Tibial artery (tissue), 4 donors: ENCODE data around the gene FGF14.

Experiments used
- DNase-seq, 2 donors: peaks; one replicate each; pipeline ENCODE4 v3.0.0-alpha.2; 2019
- H3K27ac ChIP-seq, 2 donors: fragments of 200-600 bp; sonication (generic) in 1 of 2; 1 replicate in 1 of 2; 2 replicates in 1 of 2; pipeline ENCODE4 v1.5.1; 2018 to 2019; ENCODE audit warnings: mild to moderate bottlenecking in 1 of 2
- H3K27me3 ChIP-seq, 2 donors: fragments of 200-600 bp; sonication (generic) in 1 of 2; one replicate each; pipeline versions ENCODE4 v1.5.1 to v1.6.0; 2016 to 2019
- H3K36me3 ChIP-seq, 3 donors: fragments of 200-600 bp; sonication (generic) in 2 of 3; one replicate each; pipeline ENCODE4 v1.5.1; 2016 to 2019; ENCODE audit warnings: mild to moderate bottlenecking in 2 of 3
- H3K4me1 ChIP-seq, 4 donors: fragments of 200-600 bp; sonication (generic) in 2 of 4; 1 replicate in 3 of 4; 2 replicates in 1 of 4; pipeline ENCODE4 v1.5.1; 2016 to 2019
- H3K4me3 ChIP-seq, 2 donors: fragments of 200-600 bp; sonication (generic) in 1 of 2; 1 replicate in 1 of 2; 2 replicates in 1 of 2; pipeline ENCODE4 v1.5.1; 2018 to 2019; ENCODE audit warnings: mild to moderate bottlenecking in 2 of 2
- H3K9me3 ChIP-seq, 3 donors: fragments of 200-600 bp; sonication (generic) in 1 of 3; one replicate each; pipeline ENCODE4 v1.5.1; 2016 to 2019
- CTCF ChIP-seq, 2 experiments: fragments of 200-600 bp in 1 of 2; fragments of 450-650 bp in 1 of 2; IDR thresholded peaks; one replicate each; pipeline ENCODE4 v1.5.1; 2017 to 2019; ENCODE audit warnings: antibody characterized with exemption in 2 of 2, mild to moderate bottlenecking in 1 of 2, moderate library complexity in 1 of 2
- intact Hi-C: fragments of 100-400 bp; cut with DNase I; formaldehyde crosslinking; loops from one replicate; pipeline ENCODE4 v1.15.0; 2023; ENCODE audit warnings: low total_unique reads

FGF14 gene

DNA sequence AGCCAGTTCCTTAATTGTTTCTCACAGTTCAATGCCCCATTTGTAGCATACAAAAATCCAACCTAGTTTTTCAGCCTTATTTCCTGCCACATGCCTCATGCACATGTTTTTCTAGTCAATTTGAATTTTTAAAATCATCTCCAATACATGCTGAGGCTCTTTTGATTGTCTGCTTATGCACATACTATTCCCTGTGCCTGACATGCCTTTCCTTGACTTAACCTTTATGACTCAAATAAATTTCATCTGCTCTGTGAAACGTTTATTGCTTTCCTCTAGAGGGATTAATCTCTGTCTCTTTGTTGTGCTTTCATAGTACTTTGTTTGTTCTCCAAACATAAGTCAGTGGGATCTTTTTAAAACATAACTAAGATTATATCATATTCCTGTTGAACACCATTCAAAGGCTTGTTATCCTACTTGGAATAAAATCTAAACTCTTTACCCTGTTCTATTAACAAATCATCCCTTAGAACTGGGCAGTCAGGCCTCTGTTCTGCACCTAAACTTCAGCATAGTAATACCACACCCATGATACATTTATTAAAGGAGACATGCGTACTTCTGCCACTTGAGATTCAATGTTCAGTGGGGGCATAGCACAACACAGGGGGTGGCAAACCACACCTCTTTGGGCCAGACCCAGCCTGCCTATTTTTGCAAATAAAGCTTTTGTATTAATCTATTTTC lies 346.6 kb downstream of the FGF14 start:
- H3K27me3 ChIP-seq: no peaks in the 10 kb centered on the region
- no peaks in the 10 kb centered on the region for H3K4me1 ChIP-seq
- no peak for DNase-seq
- no peaks in the 10 kb centered on the region for H3K36me3 ChIP-seq
- intact Hi-C loops: no loop called here
- no peak overlapping the region for H3K4me3 ChIP-seq
- H3K27ac ChIP-seq: no peak overlapping the region
- TF ChIP-seq CTCF (IDR thresholded peaks at IDR 0.05): no peak
- H3K9me3 ChIP-seq: peaks cover 0 to 28% (median 14%) of the 10 kb centered on the region in 3 donors

DNA sequence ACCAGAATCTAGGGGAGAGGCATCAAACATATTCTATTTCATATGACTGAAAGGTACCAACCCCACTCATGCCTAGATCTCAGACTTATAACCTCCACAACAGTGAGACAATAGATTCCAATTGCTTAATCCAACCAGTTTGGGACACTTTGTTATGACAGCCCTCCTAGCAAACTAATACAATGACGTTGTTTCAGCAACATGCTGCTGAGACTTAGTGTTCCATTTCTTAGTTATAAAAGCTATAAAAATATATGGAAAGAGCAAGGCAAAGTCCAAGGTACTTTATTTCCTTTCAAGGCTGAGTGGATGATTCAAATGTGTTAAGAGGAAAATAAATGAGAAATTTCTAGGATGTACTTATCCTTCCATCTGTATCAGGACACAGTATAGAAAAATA lies 352.0 kb downstream of the FGF14 start:
- TF ChIP-seq CTCF (IDR thresholded peaks at IDR 0.05): no peak
- Histone ChIP-seq H3K27ac (no peak overlapping the region), H3K4me3 (no peak overlapping the region), H3K9me3 (peaks cover 0 to 28% (median 14%) of the 10 kb centered on the region in 3 donors), H3K27me3 (no peaks in the 10 kb centered on the region), H3K4me1 (no peaks in the 10 kb centered on the region), H3K36me3 (no peaks in the 10 kb centered on the region)
- intact Hi-C loops: no loop called here
- no peak for DNase-seq

- no peak for TF ChIP-seq CTCF (IDR thresholded peaks at IDR 0.05)
- H3K27ac ChIP-seq: no peak overlapping the region
- H3K36me3 ChIP-seq: no peaks in the 10 kb centered on the region
- intact Hi-C loops: no loop called here
- no peak for DNase-seq
- peaks cover 0 to 1% (median 0%) of the 10 kb centered on the region in 3 donors for H3K9me3 ChIP-seq
- no peak overlapping the region for H3K4me3 ChIP-seq
- no peaks in the 10 kb centered on the region for H3K27me3 ChIP-seq
- no peaks in the 10 kb centered on the region for H3K4me1 ChIP-seq
Observed at GRCh38 chr13:102045731-102046130, 356.1 kb downstream of the FGF14 start.

DNA sequence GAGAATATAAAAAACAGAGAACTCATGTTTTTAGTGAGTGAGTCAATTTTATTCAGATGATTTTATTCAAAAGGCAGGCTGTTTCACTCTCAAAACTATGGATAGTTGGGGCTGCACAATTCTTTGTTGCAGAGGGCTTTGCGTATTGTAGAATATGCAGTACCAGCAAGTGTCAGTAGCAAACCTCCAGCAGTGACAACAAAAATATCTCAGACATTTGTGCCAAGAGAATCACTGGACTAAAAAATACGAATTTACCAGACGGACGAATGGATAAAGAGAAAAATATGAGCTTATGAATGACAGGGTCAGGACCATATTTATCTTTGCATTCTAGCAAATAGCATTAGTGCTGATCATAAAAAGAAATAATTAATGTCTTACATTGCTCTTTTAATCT lies 359.1 kb downstream of the FGF14 start:
- H3K4me1 ChIP-seq: no peaks in the 10 kb centered on the region
- DNase-seq: no peak
- H3K4me3 ChIP-seq: no peak overlapping the region
- H3K9me3 ChIP-seq: no peaks in the 10 kb centered on the region
- intact Hi-C loops: no loop called here
- no peaks in the 10 kb centered on the region for H3K27me3 ChIP-seq
- TF ChIP-seq CTCF (IDR thresholded peaks at IDR 0.05): no peak
- H3K36me3 ChIP-seq: no peaks in the 10 kb centered on the region
- H3K27ac ChIP-seq: no peak overlapping the region

DNA sequence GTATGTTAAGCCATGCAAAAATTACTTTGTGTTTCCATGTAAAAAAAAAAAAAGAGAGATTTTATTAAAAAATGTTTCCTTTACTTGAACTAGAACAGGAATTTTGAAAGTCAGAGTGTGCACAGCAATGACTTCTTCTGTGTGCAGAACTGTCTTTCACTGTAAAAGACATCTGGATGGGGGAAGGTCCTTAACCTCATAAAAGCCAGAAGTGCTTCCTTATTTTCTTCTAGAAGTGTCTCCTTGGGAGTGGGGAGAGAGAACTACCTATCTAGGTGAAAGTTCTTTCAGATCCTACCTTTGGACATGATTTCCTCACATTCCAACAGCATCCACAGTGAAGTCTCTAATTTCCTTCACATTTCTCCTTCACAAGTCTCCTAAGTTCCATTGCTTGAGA lies 360.3 kb downstream of the FGF14 start:
- H3K36me3 ChIP-seq: no peaks in the 10 kb centered on the region
- H3K4me3 ChIP-seq: no peak overlapping the region
- no peak for TF ChIP-seq CTCF (IDR thresholded peaks at IDR 0.05)
- no peak for DNase-seq
- H3K27me3 ChIP-seq: no peaks in the 10 kb centered on the region
- no peak overlapping the region for H3K27ac ChIP-seq
- no peaks in the 10 kb centered on the region for H3K9me3 ChIP-seq
- no peaks in the 10 kb centered on the region for H3K4me1 ChIP-seq
- intact Hi-C loops: no loop called here

DNA sequence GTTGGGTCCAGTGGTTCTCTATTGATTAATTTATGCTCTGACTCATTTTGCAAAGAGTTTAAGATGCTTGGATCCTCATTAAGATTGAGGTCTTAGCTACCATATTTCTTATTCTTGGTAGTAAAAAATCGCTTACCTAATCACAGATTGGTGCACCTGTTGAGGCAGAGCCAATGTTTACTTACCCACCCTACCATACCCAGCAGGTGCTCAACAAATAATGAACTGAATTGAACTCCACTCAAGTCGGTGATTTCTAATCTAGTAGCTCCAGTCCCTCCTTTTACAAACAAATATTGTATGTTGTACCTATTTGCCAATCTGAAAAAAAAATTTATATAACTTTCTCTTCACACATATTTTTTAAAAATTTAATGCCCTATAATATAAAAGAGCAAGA lies 361.0 kb downstream of the FGF14 start:
- TF ChIP-seq CTCF (IDR thresholded peaks at IDR 0.05): no peak
- no peaks in the 10 kb centered on the region for H3K36me3 ChIP-seq
- intact Hi-C loops: no loop called here
- no peak overlapping the region for H3K27ac ChIP-seq
- DNase-seq: no peak
- H3K4me1 ChIP-seq: no peaks in the 10 kb centered on the region
- H3K9me3 ChIP-seq: no peaks in the 10 kb centered on the region
- no peaks in the 10 kb centered on the region for H3K27me3 ChIP-seq
- H3K4me3 ChIP-seq: no peak overlapping the region
